WTC11 (cell line): ENCODE results near the gene TMEM186.

ENCODE experiments used
- CTCF ChIP-seq: fragments of 200-600 bp; IDR thresholded peaks from 2 replicates; pipeline ENCODE4 v1.8.0; 2022; ENCODE audit warnings: antibody characterized with exemption
- MXD4 ChIP-seq: fragments of 250-450 bp; sonication (Bioruptor Pico); IDR thresholded peaks from 2 replicates; pipeline ENCODE4 v1.8.0; 2021; ENCODE audit warnings: mild to moderate bottlenecking, moderate library complexity, borderline replicate concordance
- NR2C2 ChIP-seq: sonication (generic); formaldehyde crosslinking; IDR thresholded peaks from 2 replicates; pipeline ENCODE4 v1.8.0; 2022; ENCODE audit warnings: mild to moderate bottlenecking, missing genetic modification reagents
- RELA ChIP-seq: sonication (generic); formaldehyde crosslinking; IDR thresholded peaks from 2 replicates; pipeline ENCODE4 v1.8.1; 2022; ENCODE audit warnings: missing genetic modification reagents, mild to moderate bottlenecking, borderline replicate concordance
- TEAD1 ChIP-seq: sonication (generic); formaldehyde crosslinking; IDR thresholded peaks from 2 replicates; pipeline ENCODE4 v1.8.0; 2022; ENCODE audit warnings: mild to moderate bottlenecking, missing genetic modification reagents
- ZNF219 ChIP-seq: sonication (generic); formaldehyde crosslinking; IDR thresholded peaks from 2 replicates; pipeline ENCODE4 v1.8.0; 2023; ENCODE audit warnings: missing genetic modification reagents, mild to moderate bottlenecking, borderline replicate concordance
- ZNF396 ChIP-seq: fragments of 250-450 bp; sonication (Bioruptor Pico); IDR thresholded peaks from 2 replicates; pipeline ENCODE4 v1.8.0; 2021; ENCODE audit warnings: mild to moderate bottlenecking, moderate library complexity, borderline replicate concordance
- TF ChIP-seq, protein P1 (sequence below): sonication (generic); formaldehyde crosslinking; IDR thresholded peaks from 2 replicates; pipeline ENCODE4 v1.8.0; 2022; ENCODE audit warnings: mild to moderate bottlenecking, missing genetic modification reagents
- TF ChIP-seq, protein P2 (sequence below): sonication (generic); formaldehyde crosslinking; conservative IDR thresholded peaks from 2 replicates; pipeline ENCODE4 v1.8.1; 2022; ENCODE audit warnings: mild to moderate bottlenecking, missing genetic modification reagents

DNA sequence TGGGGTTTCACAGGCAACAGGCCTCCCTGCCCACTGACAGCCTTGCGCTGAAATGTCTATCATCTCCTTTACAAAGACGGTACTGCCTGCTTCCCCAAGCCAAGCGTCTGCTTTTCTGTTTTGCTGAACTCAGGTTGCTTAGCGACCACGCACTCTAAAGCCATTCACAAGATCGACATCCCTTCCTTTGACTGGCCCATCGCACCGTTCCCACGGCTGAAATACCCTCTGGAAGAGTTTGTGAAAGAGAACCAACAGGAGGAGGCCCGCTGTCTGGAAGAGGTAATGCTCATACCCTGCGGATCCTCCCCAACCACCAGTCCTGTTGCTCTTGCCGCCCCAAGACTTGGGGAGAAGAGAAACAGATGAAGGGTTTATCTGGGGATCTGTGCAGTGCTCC, 28.7 kb downstream of the TMEM186 start:
- TF ChIP-seq, protein P1, sequence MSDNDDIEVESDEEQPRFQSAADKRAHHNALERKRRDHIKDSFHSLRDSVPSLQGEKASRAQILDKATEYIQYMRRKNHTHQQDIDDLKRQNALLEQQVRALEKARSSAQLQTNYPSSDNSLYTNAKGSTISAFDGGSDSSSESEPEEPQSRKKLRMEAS, result no peak
- no peak for TF ChIP-seq NR2C2 (CRISPR knock-in tag)
- no peak for TF ChIP-seq CTCF
- TF ChIP-seq ZNF219, result no peak
- no peak for TF ChIP-seq RELA (CRISPR knock-in tag)
- TF ChIP-seq MXD4 (CRISPR knock-in tag), result no peak
- TF ChIP-seq, protein P2, sequence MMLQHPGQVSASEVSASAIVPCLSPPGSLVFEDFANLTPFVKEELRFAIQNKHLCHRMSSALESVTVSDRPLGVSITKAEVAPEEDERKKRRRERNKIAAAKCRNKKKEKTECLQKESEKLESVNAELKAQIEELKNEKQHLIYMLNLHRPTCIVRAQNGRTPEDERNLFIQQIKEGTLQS (CRISPR knock-in tag), result no peak
- no peak for TF ChIP-seq ZNF396
- no peak for TF ChIP-seq TEAD1
